Skin of body (tissue), 2 donors: ENCODE results near the gene ADGRA3. TPM values are rescaled to one million over a fixed set of nuclear protein-coding genes. Genes with fewer than 3 reads are reported as not detected.

Experiments used
- DNase-seq: peaks from one replicate; lab custom pipeline; 2025; lab: John Stamatoyannopoulos, UW
- total RNA-seq: library from RNA; depleted of rRNA; stranded (reverse); fragments of >200 nt; gene quantifications from one replicate; pipeline ENCODE4 v1.2.3, GENCODE V29; 2014

ADGRA3 gene
- total RNA-seq, result 54.9 TPM

DNA sequence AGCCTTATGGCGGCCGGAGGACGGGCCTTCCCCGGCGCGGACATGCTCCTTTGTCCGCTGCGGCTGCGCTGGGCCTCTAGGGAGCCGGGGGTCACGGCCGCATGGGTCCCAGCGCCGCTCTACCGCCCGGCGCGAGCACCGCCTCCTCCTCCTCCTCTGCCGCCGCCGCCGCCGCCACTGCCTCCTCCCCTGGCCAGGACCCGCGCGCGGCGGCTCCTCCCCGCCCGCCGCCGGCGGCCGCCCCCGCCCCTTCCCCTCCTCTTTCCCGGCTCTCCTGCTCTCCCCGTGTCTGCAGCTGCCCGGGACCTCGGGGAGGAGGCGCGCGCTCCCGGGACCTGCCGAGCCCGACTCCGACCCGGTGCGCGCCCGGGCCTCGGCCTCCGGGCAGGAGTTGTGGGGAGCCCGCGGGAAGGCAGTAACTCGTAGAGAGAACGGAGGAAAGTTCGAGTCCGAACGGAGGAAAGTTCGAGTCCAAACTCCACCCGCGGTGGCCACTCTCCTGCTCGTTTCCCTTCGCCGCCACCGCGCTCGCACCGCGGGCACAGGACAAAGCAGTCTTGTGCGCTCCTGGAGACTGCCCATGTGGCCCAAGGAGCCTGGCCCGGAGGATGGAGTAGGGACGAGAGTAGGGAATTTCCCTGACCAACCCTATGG is at the start of gene ADGRA3:
ADGRA3 (minus strand) TSS at position 179 of the 654 bp plus-strand sequence. CDS start 282 bp downstream, outside the sequence.
- DNase-seq, result no peak

- DNase-seq, result no peak
These were observed 40.6 kb upstream of the ADGRA3 start for GRCh38 chr4:22556495-22556894.

- DNase-seq, result no peak
These were observed 38.8 kb upstream of the ADGRA3 start for GRCh38 chr4:22554670-22555069.

DNA sequence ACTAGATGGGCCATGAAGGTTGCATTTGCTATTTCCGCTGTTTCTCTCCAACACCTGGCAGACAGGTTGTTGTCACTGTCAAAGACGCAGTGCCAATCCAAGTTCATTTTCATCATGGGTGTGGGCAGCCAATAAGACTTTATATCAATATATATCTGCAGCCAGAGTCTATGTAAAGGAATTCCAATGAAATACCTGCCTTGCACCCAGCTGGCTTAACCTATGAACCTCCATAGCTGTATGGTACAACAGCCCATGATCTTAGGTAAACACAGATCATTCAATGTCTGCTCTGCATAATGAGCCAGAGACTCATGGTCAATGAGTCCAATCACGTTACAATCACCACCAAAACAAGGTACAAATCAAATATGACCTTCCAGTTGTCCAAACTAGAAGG is 37.7 kb upstream of the ADGRA3 start:
- no peak for DNase-seq

- no peak for DNase-seq
These were observed 36.9 kb upstream of the ADGRA3 start for GRCh38 chr4:22552812-22553211.

DNA sequence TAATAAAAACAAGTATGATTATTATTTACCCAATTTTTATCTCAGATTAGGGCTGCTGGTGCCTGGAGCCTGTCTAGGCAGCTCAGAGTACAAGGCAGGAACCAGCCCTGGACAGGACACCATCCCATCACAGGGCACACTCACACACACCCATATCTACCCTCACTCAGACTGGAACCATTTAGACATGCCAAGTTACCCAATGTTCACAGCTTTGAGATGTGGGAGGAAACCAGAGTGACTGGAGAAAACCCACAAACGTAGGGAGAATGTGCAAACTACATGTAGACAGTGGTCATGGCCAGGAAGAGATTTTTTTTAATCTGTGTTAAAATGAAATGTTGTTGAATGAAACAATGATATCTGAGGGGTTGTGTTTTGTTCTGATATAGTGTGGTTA is 35.7 kb upstream of the ADGRA3 start:
- DNase-seq, result no peak

GRCh38 chr4:22546299-22546698 is 30.4 kb upstream of the ADGRA3 start:
- no peak for DNase-seq

GRCh38 chr4:22539251-22539650 is 23.4 kb upstream of the ADGRA3 start:
- DNase-seq, result no peak

- DNase-seq, result no peak
These were observed 22.0 kb upstream of the ADGRA3 start for GRCh38 chr4:22537864-22538263.

DNA sequence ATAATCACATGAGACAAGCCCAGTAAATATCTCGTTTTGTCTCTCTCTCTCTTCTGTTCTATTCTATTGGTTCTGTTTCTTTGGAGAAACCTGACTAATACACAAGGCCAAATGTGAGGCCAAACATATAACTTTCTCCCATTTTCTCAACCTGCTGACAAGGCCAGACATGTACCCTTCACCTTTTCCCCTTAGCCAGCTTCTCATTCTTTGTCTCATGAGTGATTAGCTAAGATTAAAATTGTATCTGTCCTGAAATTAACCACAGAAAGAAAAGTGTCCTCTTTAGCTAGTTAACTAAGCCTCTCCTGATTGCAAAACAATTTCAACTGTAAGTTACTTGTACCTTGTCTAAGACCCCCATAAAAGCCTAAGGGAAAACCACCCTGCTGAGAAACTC is 18.5 kb upstream of the ADGRA3 start:
- no peak for DNase-seq

DNA sequence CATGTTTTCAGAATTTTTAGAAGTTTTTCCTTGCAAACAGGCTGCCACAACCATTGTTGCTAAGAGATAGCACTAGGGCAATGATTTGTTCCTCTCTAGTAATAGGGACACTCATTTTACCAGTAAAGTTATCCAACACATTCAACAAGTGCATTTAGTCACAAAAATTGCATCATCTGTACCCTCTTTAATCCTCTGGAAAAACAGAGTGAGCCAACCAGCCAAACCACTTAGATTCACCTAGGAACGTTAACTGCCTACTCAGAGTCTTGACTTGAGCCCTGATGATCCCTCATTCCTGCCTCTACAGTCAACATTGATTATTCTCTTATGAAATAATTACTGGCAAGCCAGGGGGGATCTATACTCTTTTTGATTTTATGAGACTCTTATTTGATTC is 17.0 kb upstream of the ADGRA3 start:
- DNase-seq, result no peak

DNA sequence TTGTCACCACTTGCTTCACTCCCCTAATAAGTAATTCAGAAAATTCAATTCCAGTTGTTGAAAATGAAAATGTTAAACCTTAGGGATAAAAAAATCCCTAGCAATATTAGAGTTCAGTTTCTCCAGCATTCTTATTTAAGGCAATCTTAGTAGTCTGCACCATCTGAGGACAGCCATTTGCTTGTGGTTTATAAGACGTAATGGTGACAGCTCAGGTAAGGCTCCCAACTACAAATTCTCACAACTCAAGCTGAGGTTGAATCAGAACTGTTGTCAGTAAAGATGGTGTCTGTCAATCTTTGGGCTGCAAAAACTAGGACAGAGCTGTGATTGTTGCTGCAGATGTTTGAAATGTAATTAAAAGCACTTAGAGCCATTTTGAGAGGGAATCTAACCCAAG is 16.3 kb upstream of the ADGRA3 start:
- no peak for DNase-seq

- DNase-seq, result no peak
These were observed 15.6 kb upstream of the ADGRA3 start for GRCh38 chr4:22531311-22532019.

DNA sequence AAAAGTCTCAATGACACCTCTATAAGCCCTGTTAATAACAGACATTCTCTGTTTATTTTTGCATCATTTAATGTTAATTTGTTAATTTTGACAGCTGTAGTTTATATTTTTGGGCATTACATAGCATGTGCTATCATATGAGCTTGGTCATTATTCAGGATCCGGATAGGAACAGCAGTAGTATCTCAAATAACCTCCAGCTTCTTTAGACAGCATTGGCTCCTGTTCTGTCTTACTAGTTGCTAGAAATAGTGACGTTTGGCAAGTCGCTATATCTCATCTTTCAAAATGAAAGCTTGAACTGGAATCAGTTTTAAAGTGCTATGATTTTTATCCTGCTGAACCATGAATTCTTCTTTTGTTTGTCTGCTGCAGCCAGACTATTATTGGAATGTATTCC is 9.0 kb upstream of the ADGRA3 start:
- DNase-seq, result no peak

GRCh38 chr4:22522706-22523501 is 7.0 kb upstream of the ADGRA3 start:
- no peak for DNase-seq

DNA sequence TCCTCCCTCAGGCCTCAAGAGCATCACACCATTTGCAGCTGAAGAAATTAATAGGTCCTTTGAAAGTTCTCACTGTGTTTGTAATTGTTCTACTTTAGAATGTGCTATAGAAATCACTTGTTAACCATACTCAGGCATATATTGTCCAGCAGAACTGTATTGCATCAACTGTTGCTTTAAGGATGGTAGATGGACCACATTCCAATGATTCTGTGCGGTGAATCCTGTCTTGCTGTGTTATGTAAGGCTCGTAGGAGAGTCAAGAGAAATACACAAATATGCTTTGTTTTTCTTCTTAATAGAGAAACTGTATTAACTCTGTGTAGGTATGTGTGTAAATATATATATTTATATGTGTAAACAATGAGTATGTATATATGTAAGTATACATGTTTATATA is 6.3 kb upstream of the ADGRA3 start:
- DNase-seq, result no peak

DNA sequence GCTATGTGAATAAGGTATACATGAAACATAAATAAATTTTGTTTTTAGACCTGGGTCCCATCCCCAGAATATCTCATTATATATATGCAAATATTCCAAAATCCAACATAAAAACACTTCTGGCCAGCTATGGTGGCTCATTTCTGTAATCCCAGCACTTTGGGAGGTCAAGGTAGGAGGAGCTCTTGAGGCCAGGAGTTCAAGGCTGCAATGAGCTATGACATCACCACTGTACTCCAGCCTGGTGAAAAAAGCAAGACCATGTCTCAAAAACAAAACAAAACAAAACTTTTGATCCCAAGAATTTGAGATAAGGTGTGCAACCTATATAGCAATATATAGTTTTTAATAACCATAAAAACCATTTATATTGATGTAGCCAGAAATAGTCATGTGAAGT is 5.4 kb upstream of the ADGRA3 start:
- DNase-seq, result no peak

GRCh38 chr4:22515145-22515887 is 550 bp downstream of the ADGRA3 start:
- peak; percentile 50 for DNase-seq

- DNase-seq, result no peak
These were observed 1.4 kb downstream of the ADGRA3 start for GRCh38 chr4:22514481-22514880.

GRCh38 chr4:22514001-22514400 is 1.9 kb downstream of the ADGRA3 start:
- DNase-seq, result no peak

GRCh38 chr4:22512306-22512705 is 3.6 kb downstream of the ADGRA3 start:
- no peak for DNase-seq

DNA sequence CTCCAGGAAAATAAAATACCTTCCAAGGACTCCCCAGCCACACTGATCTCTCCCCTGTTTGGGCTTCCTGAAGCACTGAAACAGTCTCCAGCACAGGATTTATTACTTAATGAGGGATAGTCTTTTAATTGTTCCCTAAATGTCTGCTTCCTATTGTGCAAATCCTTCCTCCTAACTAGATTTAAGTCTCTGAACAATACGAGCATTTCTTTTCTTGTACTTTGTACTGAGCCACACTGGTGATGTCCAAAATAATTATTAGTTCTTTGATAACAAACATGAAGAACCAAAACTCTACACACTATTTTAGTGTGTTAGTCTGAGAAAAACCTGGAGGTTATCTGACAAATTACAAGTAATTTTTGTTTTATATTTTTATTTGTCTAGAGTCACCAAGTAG is 5.1 kb downstream of the ADGRA3 start:
- no peak for DNase-seq
